ENCODE results near the gene ANKRD18B. TPM values are rescaled to one million over a fixed set of nuclear protein-coding genes. Genes with fewer than 3 reads are reported as not detected.
"Not testable (repeated sequence)": the region's sequence is repeated elsewhere in the genome, so short reads cannot be mapped to it uniquely, and the experiment has no call there.

Gene ANKRD18B
- polyA plus RNA-seq, 3 donors: 0.53 to 1.7 (median 1.2) TPM

- DNase-seq (ENCODE audit: extremely low read depth in 1 of 11, low read depth in 9 of 11, low spot score in 4 of 11): not testable (repeated sequence)
Observed at GRCh38 chr9:33521861-33522260, 2.2 kb upstream of the ANKRD18B start.

- DNase-seq (ENCODE audit: extremely low read depth in 1 of 11, low read depth in 9 of 11, low spot score in 4 of 11): peak in 2 of 11 donors; percentile 4 to 11
Observed at GRCh38 chr9:33524306-33524947, 376 bp downstream of the ANKRD18B start.

GRCh38 chr9:33528069-33528468 is 4.0 kb downstream of the ANKRD18B start:
- DNase-seq (ENCODE audit: extremely low read depth in 1 of 11, low read depth in 9 of 11, low spot score in 4 of 11): not testable (repeated sequence)

- DNase-seq (ENCODE audit: extremely low read depth in 1 of 11, low read depth in 9 of 11, low spot score in 4 of 11): not testable (repeated sequence)
Observed at GRCh38 chr9:33533958-33534357, 9.9 kb downstream of the ANKRD18B start.

- DNase-seq (ENCODE audit: extremely low read depth in 1 of 11, low read depth in 9 of 11, low spot score in 4 of 11): no peak
Observed at GRCh38 chr9:33535541-33535940, 11.5 kb downstream of the ANKRD18B start.

- not testable (repeated sequence) for DNase-seq (ENCODE audit: extremely low read depth in 1 of 11, low read depth in 9 of 11, low spot score in 4 of 11)
Observed at GRCh38 chr9:33543463-33543862, 19.4 kb downstream of the ANKRD18B start.

GRCh38 chr9:33545715-33546114 is 21.7 kb downstream of the ANKRD18B start:
- DNase-seq (ENCODE audit: extremely low read depth in 1 of 11, low read depth in 9 of 11, low spot score in 4 of 11): not testable (repeated sequence)

- DNase-seq (ENCODE audit: extremely low read depth in 1 of 11, low read depth in 9 of 11, low spot score in 4 of 11): not testable (repeated sequence)
Observed at GRCh38 chr9:33548816-33549215, 24.8 kb downstream of the ANKRD18B start.

GRCh38 chr9:33549418-33549817 is 25.4 kb downstream of the ANKRD18B start:
- not testable (repeated sequence) for DNase-seq (ENCODE audit: extremely low read depth in 1 of 11, low read depth in 9 of 11, low spot score in 4 of 11)

GRCh38 chr9:33551183-33551582 is 27.1 kb downstream of the ANKRD18B start:
- not testable (repeated sequence) for DNase-seq (ENCODE audit: extremely low read depth in 1 of 11, low read depth in 9 of 11, low spot score in 4 of 11)

- DNase-seq (ENCODE audit: extremely low read depth in 1 of 11, low read depth in 9 of 11, low spot score in 4 of 11): not testable (repeated sequence)
Observed at GRCh38 chr9:33552315-33552725, 28.3 kb downstream of the ANKRD18B start.

- DNase-seq (ENCODE audit: extremely low read depth in 1 of 11, low read depth in 9 of 11, low spot score in 4 of 11): not testable (repeated sequence)
Observed at GRCh38 chr9:33560217-33560616, 36.2 kb downstream of the ANKRD18B start.

- not testable (repeated sequence) for DNase-seq (ENCODE audit: extremely low read depth in 1 of 11, low read depth in 9 of 11, low spot score in 4 of 11)
Observed at GRCh38 chr9:33562196-33562595, 38.1 kb downstream of the ANKRD18B start.

GRCh38 chr9:33567776-33568175 is 43.7 kb downstream of the ANKRD18B start:
- not testable (repeated sequence) for DNase-seq (ENCODE audit: extremely low read depth in 1 of 11, low read depth in 9 of 11, low spot score in 4 of 11)

- DNase-seq (ENCODE audit: extremely low read depth in 1 of 11, low read depth in 9 of 11, low spot score in 4 of 11): not testable (repeated sequence)
Observed at GRCh38 chr9:33577786-33578185, 53.7 kb downstream of the ANKRD18B start.

- DNase-seq (ENCODE audit: extremely low read depth in 1 of 11, low read depth in 9 of 11, low spot score in 4 of 11): not testable (repeated sequence)
Observed at GRCh38 chr9:33579996-33580395, 55.9 kb downstream of the ANKRD18B start.

GRCh38 chr9:33582686-33583085 is 58.6 kb downstream of the ANKRD18B start:
- not testable (repeated sequence) for DNase-seq (ENCODE audit: extremely low read depth in 1 of 11, low read depth in 9 of 11, low spot score in 4 of 11)

- DNase-seq (ENCODE audit: extremely low read depth in 1 of 11, low read depth in 9 of 11, low spot score in 4 of 11): not testable (repeated sequence)
Observed at GRCh38 chr9:33586128-33586527, 62.1 kb downstream of the ANKRD18B start.

- DNase-seq (ENCODE audit: extremely low read depth in 1 of 11, low read depth in 9 of 11, low spot score in 4 of 11): not testable (repeated sequence)
Observed at GRCh38 chr9:33587799-33588198, 63.7 kb downstream of the ANKRD18B start.

- not testable (repeated sequence) for DNase-seq (ENCODE audit: extremely low read depth in 1 of 11, low read depth in 9 of 11, low spot score in 4 of 11)
Observed at GRCh38 chr9:33588876-33589275, 64.8 kb downstream of the ANKRD18B start.

- not testable (repeated sequence) for DNase-seq (ENCODE audit: extremely low read depth in 1 of 11, low read depth in 9 of 11, low spot score in 4 of 11)
Observed at GRCh38 chr9:33590857-33591256, 66.8 kb downstream of the ANKRD18B start.

Data from renal cortex interstitium (tissue), 11 donors.